MG63 (cell line): Measurements from ENCODE around the gene UBTFL1. TPM values are rescaled to one million over a fixed set of nuclear protein-coding genes. Genes with fewer than 3 reads are reported as not detected.
A peak's percentile ranks its signal among the peaks of the same experiment; 100 is the strongest.
"Not testable (repeated sequence)": the region's sequence is repeated elsewhere in the genome, so short reads cannot be mapped to it uniquely, and the experiment has no call there.

Source experiments
- DNase-seq: peaks from one replicate; pipeline ENCODE4 v3.0.0-alpha.2; 2020
- H3K27me3 ChIP-seq: fragments of 250-450 bp; sonication (Bioruptor Pico); 2 replicates; pipeline ENCODE4 v1.5.1; 2020; ENCODE audit warnings: mild to moderate bottlenecking, moderate library complexity
- H3K36me3 ChIP-seq: fragments of 250-450 bp; sonication (Bioruptor Pico); 2 replicates; pipeline ENCODE4 v1.5.1; 2020; ENCODE audit warnings: mild to moderate bottlenecking, moderate library complexity
- H3K4me3 ChIP-seq: fragments of 250-450 bp; sonication (Bioruptor Pico); 2 replicates; pipeline ENCODE4 v1.5.1; 2020; ENCODE audit warnings: mild to moderate bottlenecking, moderate library complexity
- H3K9me3 ChIP-seq: fragments of 250-450 bp; sonication (Bioruptor Pico); 2 replicates; pipeline ENCODE4 v1.5.1; 2020; ENCODE audit warnings: mild to moderate bottlenecking, moderate library complexity
- total RNA-seq: library from RNA; depleted of rRNA; stranded (reverse); fragments of >200 nt; shearing (Covaris generic); gene quantifications from 2 replicates; pipeline ENCODE4 v1.2.3, GENCODE V29; 2014; ENCODE audit warnings: low replicate concordance; rRNA removed

The UBTFL1 gene
- total RNA-seq: not detected in 2 replicates

- H3K36me3 ChIP-seq, DNase-seq, H3K27me3 ChIP-seq, H3K4me3 ChIP-seq, H3K9me3 ChIP-seq: not testable (repeated sequence)
Measured at GRCh38 chr11:90085650-90086049, at the start of gene UBTFL1. UBTFL1 (plus strand) TSS chr11:90085950; CDS start chr11:90085950, 0 bp downstream.

DNA sequence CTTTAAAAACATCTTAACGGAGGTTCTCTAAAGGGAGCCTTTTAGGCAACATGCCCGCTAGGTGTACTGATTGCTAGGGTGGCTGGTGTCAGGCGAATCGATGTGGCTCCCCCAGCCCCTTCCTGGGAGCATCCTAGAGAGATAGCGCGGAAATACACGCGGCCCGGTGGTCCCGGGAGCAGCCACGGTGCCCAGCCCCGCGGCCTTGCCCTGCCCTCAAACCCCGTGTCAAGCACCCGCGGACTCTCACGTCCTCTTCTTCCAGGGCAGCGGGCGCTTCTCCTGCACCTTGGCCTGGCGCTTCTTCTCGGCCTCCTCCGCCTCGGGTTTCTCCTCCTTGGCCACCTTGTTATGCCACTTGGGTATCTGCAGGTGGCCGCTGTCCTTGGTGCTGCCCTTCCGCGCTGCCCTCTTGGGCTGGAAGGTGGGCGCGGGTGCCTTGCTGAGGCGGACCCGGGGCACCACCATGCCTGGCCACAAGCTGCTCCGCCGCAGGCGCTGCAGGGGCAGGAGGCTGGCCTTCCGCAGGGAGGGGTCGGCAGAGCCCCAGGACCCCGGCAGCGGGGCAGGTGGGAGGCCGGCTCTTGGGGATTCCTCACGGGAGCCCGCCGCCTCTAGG, 34.0 kb upstream of the UBTFL1 start:
- peak; percentile 0 for DNase-seq
- H3K4me3 ChIP-seq, H3K27me3 ChIP-seq, H3K36me3 ChIP-seq, H3K9me3 ChIP-seq: not testable (repeated sequence)

GRCh38 chr11:90052311-90052710, 33.4 kb upstream of the UBTFL1 start:
- H3K4me3 ChIP-seq, H3K27me3 ChIP-seq, H3K9me3 ChIP-seq, H3K36me3 ChIP-seq: not testable (repeated sequence)
- DNase-seq: peak; percentile 1

DNA sequence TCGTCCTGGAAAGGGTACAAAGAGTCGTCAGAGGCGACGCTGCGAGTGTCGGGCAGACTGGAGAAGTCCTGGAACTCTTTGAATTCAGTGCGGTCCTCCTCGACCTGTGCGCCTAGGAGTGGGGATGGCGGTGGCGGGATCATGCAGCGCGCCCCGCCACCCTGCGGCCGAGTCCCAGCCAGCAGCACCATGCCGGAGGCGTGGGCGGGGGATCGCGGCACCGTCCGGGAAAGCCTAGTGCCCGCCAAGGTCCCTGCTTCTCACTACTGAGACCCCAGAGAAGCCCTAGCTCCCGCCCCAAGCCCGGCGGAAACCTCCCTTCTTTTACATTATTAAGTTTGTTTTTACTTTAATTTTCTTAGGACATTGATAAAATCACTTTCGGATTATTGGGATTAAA, 32.2 kb upstream of the UBTFL1 start:
- H3K27me3 ChIP-seq: not testable (repeated sequence)

DNA sequence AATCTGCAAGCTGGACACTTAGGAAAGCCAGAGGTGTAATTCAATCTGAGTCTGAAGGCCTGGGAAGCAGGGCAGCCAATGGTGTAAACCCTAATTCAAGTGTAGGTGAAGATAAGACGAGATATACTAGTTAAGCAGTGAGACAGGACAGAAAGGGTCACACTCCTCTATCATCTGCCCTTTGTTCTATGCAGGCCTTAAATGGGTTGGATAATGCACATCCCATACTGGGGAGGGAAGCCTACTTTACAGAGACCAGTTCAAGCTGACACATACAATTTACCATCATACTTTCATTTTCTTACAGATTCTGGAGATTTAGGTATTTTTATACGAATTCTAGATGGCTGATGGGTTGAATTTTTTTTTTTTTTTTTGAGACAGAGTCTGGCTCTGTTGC, 3.0 kb downstream of the UBTFL1 start:
- not testable (repeated sequence) for DNase-seq, H3K4me3 ChIP-seq, H3K27me3 ChIP-seq, H3K36me3 ChIP-seq, H3K9me3 ChIP-seq

More for the DNA sequence above, 32.2 kb upstream of the UBTFL1 start:
- not testable (repeated sequence) for DNase-seq, H3K4me3 ChIP-seq, H3K36me3 ChIP-seq, H3K9me3 ChIP-seq

DNA sequence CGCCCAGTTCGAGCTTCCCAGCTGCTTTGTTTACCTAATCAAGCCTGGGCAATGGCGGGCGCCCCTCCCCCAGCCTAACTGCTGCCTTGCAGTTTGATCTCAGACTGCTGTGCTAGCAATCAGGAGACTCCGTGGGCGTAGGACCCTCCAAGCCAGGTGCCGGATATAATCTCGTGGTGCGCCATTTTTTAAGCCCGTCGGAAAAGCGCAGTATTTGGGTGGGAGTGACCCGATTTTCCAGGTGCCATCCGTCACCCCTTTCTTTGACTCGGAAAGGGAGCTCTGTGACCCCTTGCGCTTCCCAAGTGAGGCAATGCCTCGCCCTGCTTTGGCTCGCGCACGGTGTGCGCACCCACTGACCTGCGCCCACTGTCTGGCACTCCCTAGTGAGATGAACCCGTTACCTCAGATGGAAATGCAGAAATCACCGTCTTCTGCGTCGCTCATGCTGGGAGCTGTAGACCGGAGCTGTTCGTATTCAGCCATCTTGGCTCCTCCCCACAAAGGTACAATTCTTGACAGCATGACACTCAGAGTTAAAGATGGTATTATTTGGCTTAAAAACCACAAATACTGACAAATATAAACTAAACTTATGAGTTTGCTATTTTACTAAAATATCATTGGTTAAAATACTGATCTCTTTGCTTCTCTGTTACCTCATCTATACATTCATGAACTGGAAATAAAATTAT, 9.6 kb downstream of the UBTFL1 start:
- H3K4me3 ChIP-seq, DNase-seq, H3K9me3 ChIP-seq, H3K36me3 ChIP-seq, H3K27me3 ChIP-seq: not testable (repeated sequence)

DNA sequence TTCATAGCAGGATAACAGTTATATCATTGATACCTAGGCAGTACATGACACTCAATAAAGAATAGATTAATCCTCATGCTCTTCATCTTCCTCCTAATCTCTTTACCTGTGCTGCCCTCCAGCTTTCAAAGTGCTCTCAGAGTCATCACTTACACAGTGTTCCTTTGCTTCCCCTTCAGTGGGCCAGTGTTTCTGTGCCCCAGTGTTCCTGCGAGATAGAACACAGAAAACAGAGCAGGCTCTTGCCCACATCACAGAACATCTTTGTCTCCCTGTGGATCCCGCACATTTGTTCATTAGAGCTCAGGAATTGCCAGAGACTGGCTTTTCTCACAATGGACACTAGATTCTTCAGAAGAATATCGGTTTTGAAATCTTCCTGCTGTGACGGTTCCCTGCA, 12.5 kb downstream of the UBTFL1 start:
- H3K27me3 ChIP-seq, H3K4me3 ChIP-seq, DNase-seq, H3K36me3 ChIP-seq, H3K9me3 ChIP-seq: not testable (repeated sequence)

DNA sequence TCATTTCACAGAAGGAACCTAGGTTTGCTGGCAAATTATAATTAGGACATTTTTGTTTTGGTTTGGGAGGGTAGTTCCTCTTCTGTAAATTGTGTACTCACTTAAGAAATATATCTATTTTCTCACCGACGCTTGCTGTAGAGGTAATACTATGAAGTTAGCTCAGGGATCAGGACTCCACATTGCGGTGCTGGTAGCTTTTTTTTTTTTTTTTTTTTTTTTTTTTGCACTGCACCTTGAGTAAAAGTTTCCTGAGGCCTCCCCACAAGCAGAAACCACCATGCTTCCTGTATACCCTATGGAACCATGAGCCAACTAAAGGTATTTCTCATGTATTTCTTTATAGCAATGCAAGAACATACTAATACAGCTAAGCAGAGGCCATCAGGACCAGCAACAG, 14.7 kb downstream of the UBTFL1 start:
- DNase-seq: no peak
- Histone ChIP-seq H3K9me3 (no peaks in the 10 kb centered on the region), H3K27me3 (no peaks in the 10 kb centered on the region), H3K4me3 (no peak overlapping the region), H3K36me3 (no peaks in the 10 kb centered on the region)

- H3K27me3 ChIP-seq: no peaks in the 10 kb centered on the region
- no peak for DNase-seq
- H3K4me3 ChIP-seq: no peak overlapping the region
- no peaks in the 10 kb centered on the region for H3K9me3 ChIP-seq
- H3K36me3 ChIP-seq: no peaks in the 10 kb centered on the region
Measured at GRCh38 chr11:90113541-90113940, 27.8 kb downstream of the UBTFL1 start.

DNA sequence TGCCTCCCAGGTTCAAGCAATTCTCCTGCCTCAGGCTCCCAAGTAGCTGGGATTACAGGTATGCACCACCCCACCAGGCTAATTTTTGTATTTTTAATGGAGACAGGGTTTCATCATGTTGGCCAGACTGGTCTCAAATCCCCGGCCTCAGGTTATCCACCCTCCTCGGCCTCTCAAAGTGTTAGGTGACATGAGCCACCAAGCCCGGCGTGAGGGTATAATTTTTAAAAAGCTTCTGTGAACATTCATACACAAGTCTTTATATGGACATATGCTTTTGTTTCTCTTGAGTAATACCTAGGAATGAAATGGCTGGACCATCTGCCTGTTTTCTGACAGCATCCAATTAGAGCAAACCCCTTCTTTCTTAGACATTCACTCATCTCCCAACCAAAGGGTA, 34.4 kb downstream of the UBTFL1 start:
- Histone ChIP-seq H3K4me3 (no peak overlapping the region), H3K27me3 (no peaks in the 10 kb centered on the region), H3K9me3 (no peaks in the 10 kb centered on the region), H3K36me3 (no peaks in the 10 kb centered on the region)
- DNase-seq: no peak

GRCh38 chr11:90124371-90124770, 38.6 kb downstream of the UBTFL1 start:
- Histone ChIP-seq H3K9me3 (no peaks in the 10 kb centered on the region), H3K27me3 (no peaks in the 10 kb centered on the region), H3K36me3 (no peaks in the 10 kb centered on the region), H3K4me3 (no peak overlapping the region)
- DNase-seq: no peak

GRCh38 chr11:90124946-90125345, 39.2 kb downstream of the UBTFL1 start:
- no peaks in the 10 kb centered on the region for H3K27me3 ChIP-seq
- H3K9me3 ChIP-seq: no peaks in the 10 kb centered on the region
- DNase-seq: no peak
- no peak overlapping the region for H3K4me3 ChIP-seq
- no peaks in the 10 kb centered on the region for H3K36me3 ChIP-seq

DNA sequence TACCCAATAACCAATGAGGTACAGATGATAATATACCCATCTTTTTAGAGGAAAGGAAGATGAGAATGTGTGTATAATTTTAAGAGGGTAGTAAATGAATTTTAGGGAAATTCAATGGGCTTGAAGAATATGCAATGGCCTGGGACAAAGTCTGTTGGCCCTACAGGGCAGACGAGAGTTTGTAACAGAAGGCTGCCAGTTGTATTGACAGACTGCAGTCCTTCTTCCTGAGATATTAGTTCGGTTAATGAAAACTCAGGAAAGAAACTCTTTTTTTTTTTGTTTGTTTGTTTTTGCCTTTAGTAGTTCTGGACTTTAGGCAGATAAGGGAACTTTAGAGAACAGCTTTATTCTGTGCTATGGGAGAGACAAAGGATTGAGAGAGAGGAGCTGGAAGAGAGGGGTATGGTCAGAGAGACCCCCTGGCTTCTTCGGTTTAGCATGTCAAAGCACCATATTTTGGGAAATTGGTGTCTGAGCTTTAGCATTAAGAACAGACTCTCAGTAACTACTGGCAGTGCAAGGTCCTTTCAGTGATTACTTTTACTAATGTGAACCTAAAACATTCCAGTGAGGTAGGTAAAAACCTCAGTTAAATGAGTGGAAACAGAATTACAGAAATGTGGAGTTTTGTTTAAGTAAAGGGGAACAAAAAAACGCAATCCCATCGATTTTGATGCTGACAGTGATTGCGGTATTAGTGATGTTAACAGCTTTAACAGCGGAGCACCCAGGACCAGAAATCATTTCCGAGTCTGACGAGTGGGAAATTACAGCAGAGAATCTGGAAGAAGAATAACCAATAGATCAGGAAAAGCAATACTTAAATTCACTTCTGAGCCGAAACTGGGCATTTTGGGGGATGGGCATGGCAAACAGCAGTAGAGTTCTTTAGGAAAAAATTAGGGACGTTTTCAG, 48.1 kb downstream of the UBTFL1 start:
- no peak for DNase-seq
- Histone ChIP-seq H3K4me3 (peak overlapping the region; percentile 50), H3K36me3 (no peaks in the 10 kb centered on the region), H3K9me3 (no peaks in the 10 kb centered on the region), H3K27me3 (peaks cover 19% of the 10 kb centered on the region)

DNA sequence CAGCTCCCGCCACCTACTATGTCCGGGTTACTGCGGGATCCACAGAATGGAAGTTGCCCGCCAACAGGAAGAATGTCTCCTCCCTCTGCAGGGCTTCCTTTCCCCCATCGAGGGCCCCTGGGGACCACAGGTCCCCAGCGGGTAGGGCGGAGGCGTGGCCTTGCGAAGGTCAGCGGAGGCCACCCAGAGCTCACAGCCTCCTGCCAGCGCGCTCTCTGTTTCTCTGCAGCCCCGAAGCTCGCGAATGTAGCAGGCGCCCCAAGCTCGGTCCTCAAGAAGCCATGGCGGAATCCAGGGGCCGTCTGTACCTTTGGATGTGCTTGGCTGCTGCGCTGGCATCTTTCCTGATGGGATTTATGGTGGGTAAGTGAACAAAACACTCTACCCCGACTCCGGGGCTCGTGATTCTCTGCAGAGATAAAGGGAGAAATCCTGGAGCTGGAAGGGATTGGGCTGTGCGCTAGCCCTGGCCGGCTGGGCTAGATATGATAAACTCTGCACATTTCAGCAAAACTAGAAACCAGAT, 48.8 kb downstream of the UBTFL1 start, which contains the start of gene NAALAD2:
Gene NAALAD2, plus strand, starts transcription at position 186 of the 526 bp plus-strand sequence. Its CDS starts 96 bp downstream, at position 282.
- H3K4me3 ChIP-seq: peak within 1 kb of the TSS; percentile 50
- H3K27me3 ChIP-seq: peaks cover 19% of the 10 kb centered on the region
- H3K36me3 ChIP-seq: no peaks in the 10 kb centered on the region
- peak; percentile 48 for DNase-seq
- no peaks in the 10 kb centered on the region for H3K9me3 ChIP-seq

DNA sequence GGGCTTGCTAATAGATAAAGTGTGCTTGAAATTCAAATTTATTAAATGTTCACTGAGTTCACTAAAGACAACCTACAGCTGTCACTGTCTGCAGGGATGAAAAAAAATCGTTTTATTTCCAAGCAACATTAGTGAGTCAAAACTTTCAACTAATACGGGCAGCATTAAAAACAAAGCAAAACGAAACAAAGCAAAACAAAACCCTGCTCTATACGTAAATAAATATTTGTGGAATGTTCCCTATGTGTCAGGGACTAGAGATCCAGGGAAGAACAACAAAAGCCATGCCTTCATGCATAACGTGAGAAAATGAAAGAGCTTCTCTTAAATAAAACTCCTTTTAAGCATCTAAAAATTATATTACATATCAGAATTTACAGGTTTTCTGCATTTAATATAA, 49.3 kb downstream of the UBTFL1 start:
- Histone ChIP-seq H3K9me3 (no peaks in the 10 kb centered on the region), H3K4me3 (peak overlapping the region; percentile 50), H3K36me3 (no peaks in the 10 kb centered on the region), H3K27me3 (peaks cover 19% of the 10 kb centered on the region)
- no peak for DNase-seq
